ENCODE results near the gene GRAMD4.

The GRAMD4 gene

DNA sequence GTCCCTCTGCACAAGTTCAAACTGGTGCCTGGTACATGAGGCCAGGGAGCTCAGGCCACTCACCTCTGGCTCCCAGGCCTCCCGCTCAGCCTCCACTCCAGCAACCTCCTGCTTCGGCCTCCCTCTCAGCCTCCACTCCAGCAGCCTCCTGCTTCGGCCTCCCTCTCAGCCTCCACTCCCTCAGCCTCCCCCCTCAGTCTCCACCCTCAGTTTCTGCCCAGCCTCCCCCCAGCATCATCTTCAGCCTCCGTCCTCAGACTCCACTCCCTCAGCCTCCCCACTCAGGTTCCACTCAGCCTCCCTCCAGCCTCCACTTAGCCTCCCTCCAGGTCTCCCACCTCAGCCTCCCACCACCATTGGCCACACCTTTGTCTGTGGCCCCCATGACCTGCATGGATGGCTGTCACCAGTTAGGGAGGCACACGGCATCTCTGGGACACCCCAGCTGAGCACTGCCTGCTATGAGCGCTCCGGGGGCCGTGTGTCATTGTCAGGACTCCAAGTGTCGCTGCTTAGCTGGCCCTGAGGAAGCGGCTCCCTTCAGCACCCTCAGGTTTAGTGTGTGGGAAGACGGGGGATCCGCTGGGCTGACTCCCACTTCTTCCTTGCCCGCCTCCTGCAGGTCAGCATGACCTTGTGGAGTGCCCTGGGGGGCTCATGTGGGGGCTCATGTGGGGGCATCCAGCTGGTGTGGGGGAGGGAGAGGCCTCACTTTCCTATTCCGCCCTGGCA lies 39.0 kb downstream of the GRAMD4 start:
- no peak overlapping the region for H2AFZ ChIP-seq (ENCODE audit: low read length)
- no peak overlapping the region for H3K27ac ChIP-seq (ENCODE audit: low read length)
- H3K4me3 ChIP-seq (ENCODE audit: low read length), result no peak overlapping the region
- TF ChIP-seq EZH2phosphoT487 (IDR thresholded peaks at IDR 0.05; ENCODE audit: low read length) (no peak), EZH2 (optimal IDR thresholded peaks at IDR 0.05; ENCODE audit: low read depth, low read length) (no peak)
- TF ChIP-seq, protein P1, sequence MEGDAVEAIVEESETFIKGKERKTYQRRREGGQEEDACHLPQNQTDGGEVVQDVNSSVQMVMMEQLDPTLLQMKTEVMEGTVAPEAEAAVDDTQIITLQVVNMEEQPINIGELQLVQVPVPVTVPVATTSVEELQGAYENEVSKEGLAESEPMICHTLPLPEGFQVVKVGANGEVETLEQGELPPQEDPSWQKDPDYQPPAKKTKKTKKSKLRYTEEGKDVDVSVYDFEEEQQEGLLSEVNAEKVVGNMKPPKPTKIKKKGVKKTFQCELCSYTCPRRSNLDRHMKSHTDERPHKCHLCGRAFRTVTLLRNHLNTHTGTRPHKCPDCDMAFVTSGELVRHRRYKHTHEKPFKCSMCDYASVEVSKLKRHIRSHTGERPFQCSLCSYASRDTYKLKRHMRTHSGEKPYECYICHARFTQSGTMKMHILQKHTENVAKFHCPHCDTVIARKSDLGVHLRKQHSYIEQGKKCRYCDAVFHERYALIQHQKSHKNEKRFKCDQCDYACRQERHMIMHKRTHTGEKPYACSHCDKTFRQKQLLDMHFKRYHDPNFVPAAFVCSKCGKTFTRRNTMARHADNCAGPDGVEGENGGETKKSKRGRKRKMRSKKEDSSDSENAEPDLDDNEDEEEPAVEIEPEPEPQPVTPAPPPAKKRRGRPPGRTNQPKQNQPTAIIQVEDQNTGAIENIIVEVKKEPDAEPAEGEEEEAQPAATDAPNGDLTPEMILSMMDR (IDR thresholded peaks at IDR 0.05; ENCODE audit: low read length), result no peak
- no peak for DNase-seq
- H4K20me1 ChIP-seq (ENCODE audit: insufficient read depth, low read length), result no peaks in the 10 kb centered on the region
- H3K4me1 ChIP-seq (ENCODE audit: low read length), result no peaks in the 10 kb centered on the region
- H3K79me2 ChIP-seq (ENCODE audit: low read length), result no peaks in the 10 kb centered on the region
- H3F3A ChIP-seq (ENCODE audit: insufficient read depth, low read length), result no peaks in the 10 kb centered on the region
- no peak overlapping the region for H3K4me2 ChIP-seq (ENCODE audit: low read depth, low read length)
- H3K9me3 ChIP-seq (replicated peaks; ENCODE audit: insufficient read depth, low read length), result no peaks in the 10 kb centered on the region
- H3K27me3 ChIP-seq (replicated peaks; ENCODE audit: insufficient read depth, low read length), result no peaks in the 10 kb centered on the region
- no peaks in the 10 kb centered on the region for H3K36me3 ChIP-seq (replicated peaks; ENCODE audit: insufficient read depth, low read length)
- H3K9me2 ChIP-seq (replicated peaks; ENCODE audit: insufficient read depth, low read length), result no peaks in the 10 kb centered on the region
- H3K9ac ChIP-seq (ENCODE audit: low read length), result no peak overlapping the region

DNA sequence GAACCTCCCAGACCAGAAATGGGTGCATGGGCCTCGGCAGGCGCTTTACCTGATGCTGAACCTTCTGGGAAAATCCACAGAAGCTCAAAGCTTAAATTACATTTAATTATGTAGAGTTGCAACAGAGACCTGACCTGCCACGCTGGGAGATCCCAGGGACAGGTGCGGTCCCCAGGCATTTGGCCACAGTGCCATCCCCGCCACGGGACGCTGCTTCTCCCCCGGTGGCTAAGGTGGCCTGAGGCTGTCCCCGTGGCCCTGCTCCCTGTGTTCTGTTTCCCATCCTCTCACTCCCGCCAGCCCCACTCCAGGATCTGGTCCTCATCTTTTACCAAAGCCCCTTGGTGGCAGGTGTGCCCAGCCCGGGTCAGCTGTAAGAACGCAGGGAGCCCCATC lies 39.6 kb downstream of the GRAMD4 start:
- no peaks in the 10 kb centered on the region for H3K79me2 ChIP-seq (ENCODE audit: low read length)
- no peaks in the 10 kb centered on the region for H3F3A ChIP-seq (ENCODE audit: insufficient read depth, low read length)
- H3K4me3 ChIP-seq (ENCODE audit: low read length), result no peak overlapping the region
- H3K4me1 ChIP-seq (ENCODE audit: low read length), result no peaks in the 10 kb centered on the region
- no peaks in the 10 kb centered on the region for H3K27me3 ChIP-seq (replicated peaks; ENCODE audit: insufficient read depth, low read length)
- TF ChIP-seq, protein P1 (IDR thresholded peaks at IDR 0.05; ENCODE audit: low read length), result no peak
- no peak for TF ChIP-seq EZH2 (optimal IDR thresholded peaks at IDR 0.05; ENCODE audit: low read depth, low read length)
- no peak for TF ChIP-seq EZH2phosphoT487 (IDR thresholded peaks at IDR 0.05; ENCODE audit: low read length)
- no peak overlapping the region for H3K9ac ChIP-seq (ENCODE audit: low read length)
- DNase-seq, result no peak
- no peaks in the 10 kb centered on the region for H3K36me3 ChIP-seq (replicated peaks; ENCODE audit: insufficient read depth, low read length)
- H3K4me2 ChIP-seq (ENCODE audit: low read depth, low read length), result no peak overlapping the region
- H3K9me3 ChIP-seq (replicated peaks; ENCODE audit: insufficient read depth, low read length), result no peaks in the 10 kb centered on the region
- no peak overlapping the region for H3K27ac ChIP-seq (ENCODE audit: low read length)
- H3K9me2 ChIP-seq (replicated peaks; ENCODE audit: insufficient read depth, low read length), result no peaks in the 10 kb centered on the region
- H4K20me1 ChIP-seq (ENCODE audit: insufficient read depth, low read length), result no peaks in the 10 kb centered on the region
- no peak overlapping the region for H2AFZ ChIP-seq (ENCODE audit: low read length)

DNA sequence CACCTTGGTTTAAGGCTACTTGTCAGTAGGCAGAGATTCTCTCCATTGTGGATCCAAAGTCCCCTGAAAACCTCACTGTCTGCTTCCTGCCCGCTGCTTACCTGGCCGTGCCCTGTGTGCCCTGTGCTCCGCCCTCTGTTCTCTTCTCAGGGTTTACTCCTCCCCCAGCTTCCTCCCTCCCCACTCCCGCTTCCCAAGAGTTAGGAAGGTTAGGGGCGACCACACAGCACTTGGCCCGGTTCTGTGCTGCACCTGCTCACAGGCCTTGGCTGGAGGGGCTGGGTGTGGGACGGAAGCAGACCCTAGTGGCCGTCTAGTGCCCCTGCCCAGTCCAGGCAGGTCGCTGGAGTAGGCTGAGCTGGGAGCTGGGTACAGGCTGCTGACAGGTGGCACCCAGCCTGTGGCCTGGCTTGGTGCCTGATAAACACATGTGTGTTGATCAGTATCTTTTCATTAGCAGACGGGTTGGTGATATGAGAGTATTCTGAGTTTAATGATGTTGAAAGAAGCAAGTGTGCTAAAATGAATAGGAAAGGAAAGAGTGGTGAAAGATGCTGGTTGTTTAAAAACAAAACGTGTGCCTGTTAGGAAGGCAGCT lies 40.5 kb downstream of the GRAMD4 start:
- no peak overlapping the region for H3K4me3 ChIP-seq (ENCODE audit: low read length)
- DNase-seq, result no peak
- no peak overlapping the region for H2AFZ ChIP-seq (ENCODE audit: low read length)
- H3K36me3 ChIP-seq (replicated peaks; ENCODE audit: insufficient read depth, low read length), result no peaks in the 10 kb centered on the region
- no peaks in the 10 kb centered on the region for H3F3A ChIP-seq (ENCODE audit: insufficient read depth, low read length)
- no peaks in the 10 kb centered on the region for H3K4me1 ChIP-seq (ENCODE audit: low read length)
- no peak overlapping the region for H3K9ac ChIP-seq (ENCODE audit: low read length)
- no peak for TF ChIP-seq EZH2 (optimal IDR thresholded peaks at IDR 0.05; ENCODE audit: low read depth, low read length)
- no peaks in the 10 kb centered on the region for H3K27me3 ChIP-seq (replicated peaks; ENCODE audit: insufficient read depth, low read length)
- no peak overlapping the region for H3K4me2 ChIP-seq (ENCODE audit: low read depth, low read length)
- H3K9me3 ChIP-seq (replicated peaks; ENCODE audit: insufficient read depth, low read length), result no peaks in the 10 kb centered on the region
- H4K20me1 ChIP-seq (ENCODE audit: insufficient read depth, low read length), result no peaks in the 10 kb centered on the region
- H3K79me2 ChIP-seq (ENCODE audit: low read length), result no peaks in the 10 kb centered on the region
- H3K9me2 ChIP-seq (replicated peaks; ENCODE audit: insufficient read depth, low read length), result no peaks in the 10 kb centered on the region
- no peak overlapping the region for H3K27ac ChIP-seq (ENCODE audit: low read length)

All from MM.1S (cell line).